HL-60 (cell line): ENCODE measurements around the gene FOXJ3.

Experiments
- GABPA ChIP-seq: IDR thresholded peaks from 2 replicates; pipeline ENCODE4 v1.6.1; 2012; ENCODE audit warnings: low read depth
- POLR2AphosphoS5 ChIP-seq: IDR thresholded peaks from 2 replicates; pipeline ENCODE4 v1.6.1; 2012; ENCODE audit warnings: low read depth
- SPI1 ChIP-seq: IDR thresholded peaks from 2 replicates; pipeline ENCODE4 v1.6.1; 2012; ENCODE audit warnings: low read depth, mild to moderate bottlenecking, borderline replicate concordance
- TF ChIP-seq, protein P1 (sequence below): IDR thresholded peaks from one replicate; pipeline ENCODE4 v1.5.1; 2011; ENCODE audit warnings: low read length, control low read depth, inconsistent platforms; ENCODE audit not compliant: insufficient read depth
- TF ChIP-seq, protein P2 (sequence below): IDR thresholded peaks from 2 replicates; pipeline ENCODE4 v1.6.1; 2012; ENCODE audit warnings: low read depth; ENCODE audit not compliant: insufficient replicate concordance

DNA sequence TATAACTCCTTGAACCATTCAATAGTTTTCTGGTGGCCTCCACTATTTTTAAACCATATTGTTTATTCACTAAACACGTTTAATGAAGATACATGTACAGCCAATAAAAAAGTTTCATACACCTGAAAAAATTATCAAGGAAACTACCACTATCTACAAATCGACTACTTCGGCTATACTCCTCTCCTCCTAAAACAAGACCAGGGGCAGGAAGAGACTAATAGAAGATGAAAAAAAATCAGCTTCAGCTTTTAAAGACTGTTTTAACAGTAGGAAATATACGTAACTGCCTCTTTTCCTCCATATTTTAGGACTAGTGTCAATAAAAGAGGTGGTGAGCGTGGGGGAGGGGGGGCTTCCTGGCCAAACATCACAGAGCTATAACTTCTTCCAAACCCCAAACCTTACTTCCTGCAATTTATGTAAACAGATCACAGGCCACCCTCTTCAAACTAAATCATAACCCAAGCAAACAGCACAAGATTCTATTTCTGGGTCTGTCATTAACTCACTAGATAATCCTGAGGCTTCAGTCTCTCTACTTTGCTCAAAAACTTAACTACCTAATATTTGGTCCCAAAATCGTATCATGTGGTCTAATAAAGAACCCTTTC lies 15.1 kb downstream of the FOXJ3 start:
- TF ChIP-seq, protein P1, sequence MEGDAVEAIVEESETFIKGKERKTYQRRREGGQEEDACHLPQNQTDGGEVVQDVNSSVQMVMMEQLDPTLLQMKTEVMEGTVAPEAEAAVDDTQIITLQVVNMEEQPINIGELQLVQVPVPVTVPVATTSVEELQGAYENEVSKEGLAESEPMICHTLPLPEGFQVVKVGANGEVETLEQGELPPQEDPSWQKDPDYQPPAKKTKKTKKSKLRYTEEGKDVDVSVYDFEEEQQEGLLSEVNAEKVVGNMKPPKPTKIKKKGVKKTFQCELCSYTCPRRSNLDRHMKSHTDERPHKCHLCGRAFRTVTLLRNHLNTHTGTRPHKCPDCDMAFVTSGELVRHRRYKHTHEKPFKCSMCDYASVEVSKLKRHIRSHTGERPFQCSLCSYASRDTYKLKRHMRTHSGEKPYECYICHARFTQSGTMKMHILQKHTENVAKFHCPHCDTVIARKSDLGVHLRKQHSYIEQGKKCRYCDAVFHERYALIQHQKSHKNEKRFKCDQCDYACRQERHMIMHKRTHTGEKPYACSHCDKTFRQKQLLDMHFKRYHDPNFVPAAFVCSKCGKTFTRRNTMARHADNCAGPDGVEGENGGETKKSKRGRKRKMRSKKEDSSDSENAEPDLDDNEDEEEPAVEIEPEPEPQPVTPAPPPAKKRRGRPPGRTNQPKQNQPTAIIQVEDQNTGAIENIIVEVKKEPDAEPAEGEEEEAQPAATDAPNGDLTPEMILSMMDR, result no peak
- TF ChIP-seq SPI1 (no peak), GABPA (no peak), POLR2AphosphoS5 (no peak)
- TF ChIP-seq, protein P2, sequence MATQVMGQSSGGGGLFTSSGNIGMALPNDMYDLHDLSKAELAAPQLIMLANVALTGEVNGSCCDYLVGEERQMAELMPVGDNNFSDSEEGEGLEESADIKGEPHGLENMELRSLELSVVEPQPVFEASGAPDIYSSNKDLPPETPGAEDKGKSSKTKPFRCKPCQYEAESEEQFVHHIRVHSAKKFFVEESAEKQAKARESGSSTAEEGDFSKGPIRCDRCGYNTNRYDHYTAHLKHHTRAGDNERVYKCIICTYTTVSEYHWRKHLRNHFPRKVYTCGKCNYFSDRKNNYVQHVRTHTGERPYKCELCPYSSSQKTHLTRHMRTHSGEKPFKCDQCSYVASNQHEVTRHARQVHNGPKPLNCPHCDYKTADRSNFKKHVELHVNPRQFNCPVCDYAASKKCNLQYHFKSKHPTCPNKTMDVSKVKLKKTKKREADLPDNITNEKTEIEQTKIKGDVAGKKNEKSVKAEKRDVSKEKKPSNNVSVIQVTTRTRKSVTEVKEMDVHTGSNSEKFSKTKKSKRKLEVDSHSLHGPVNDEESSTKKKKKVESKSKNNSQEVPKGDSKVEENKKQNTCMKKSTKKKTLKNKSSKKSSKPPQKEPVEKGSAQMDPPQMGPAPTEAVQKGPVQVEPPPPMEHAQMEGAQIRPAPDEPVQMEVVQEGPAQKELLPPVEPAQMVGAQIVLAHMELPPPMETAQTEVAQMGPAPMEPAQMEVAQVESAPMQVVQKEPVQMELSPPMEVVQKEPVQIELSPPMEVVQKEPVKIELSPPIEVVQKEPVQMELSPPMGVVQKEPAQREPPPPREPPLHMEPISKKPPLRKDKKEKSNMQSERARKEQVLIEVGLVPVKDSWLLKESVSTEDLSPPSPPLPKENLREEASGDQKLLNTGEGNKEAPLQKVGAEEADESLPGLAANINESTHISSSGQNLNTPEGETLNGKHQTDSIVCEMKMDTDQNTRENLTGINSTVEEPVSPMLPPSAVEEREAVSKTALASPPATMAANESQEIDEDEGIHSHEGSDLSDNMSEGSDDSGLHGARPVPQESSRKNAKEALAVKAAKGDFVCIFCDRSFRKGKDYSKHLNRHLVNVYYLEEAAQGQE, result no peak
